CD4-positive, alpha-beta T cell (primary cell): Measurements from ENCODE around the gene FSTL4. TPM values are rescaled to one million over a fixed set of nuclear protein-coding genes. Genes with fewer than 3 reads are reported as not detected.

Experiments used
- ATAC-seq: fragments of 200-7000 bp; cut with Tn5 transposase; one replicate; pipeline ENCODE4 v1.10.0; 2022; ENCODE audit warnings: mild to moderate bottlenecking; ENCODE audit not compliant: poor library complexity
- CTCF ChIA-PET: fragments of 350-600 bp; sonication (Branson Sonifier 250); formaldehyde crosslinking; loops from one replicate; lab custom pipeline; 2021; ENCODE audit warnings: antibody characterized with exemption, inconsistent platforms; lab: Charles Lee
- POLR2A ChIA-PET: fragments of 350-600 bp; sonication (Branson Sonifier 250); formaldehyde crosslinking; loops from one replicate; lab custom pipeline; 2021; ENCODE audit warnings: antibody characterized with exemption, inconsistent platforms; lab: Charles Lee
- DNase-seq, 14 experiments: peaks; one replicate each; pipeline ENCODE4 v3.0.0-alpha.2; 2013 to 2020; ENCODE audit warnings: mixed read lengths in 2 of 14
- H3K27ac ChIP-seq, 2 donors: one replicate each; pipeline versions ENCODE4 v1.5.1 to v1.7.0; 2013; ENCODE audit warnings: low read length in 2 of 2, low read depth in 1 of 2, mild to moderate bottlenecking in 1 of 2
- H3K27me3 ChIP-seq, 2 experiments: 1 replicate in 1 of 2; 2 replicates in 1 of 2; pipeline versions ENCODE4 v1.6.1 to v1.7.0; 2013; ENCODE audit warnings: low read length in 2 of 2, control low read depth in 1 of 2, mild to moderate bottlenecking in 1 of 2, moderate library complexity in 1 of 2; ENCODE audit not compliant: insufficient read depth in 2 of 2, control insufficient read depth in 1 of 2
- H3K36me3 ChIP-seq: one replicate; pipeline ENCODE4 v1.6.1; 2013; ENCODE audit warnings: low read length, control low read depth; ENCODE audit not compliant: insufficient read depth
- H3K4me1 ChIP-seq: one replicate; pipeline ENCODE4 v1.6.1; 2013; ENCODE audit warnings: low read length, control low read depth; ENCODE audit not compliant: insufficient read depth
- H3K4me3 ChIP-seq: one replicate; pipeline ENCODE4 v1.5.1; 2013; ENCODE audit warnings: mild to moderate bottlenecking, low read length, moderate library complexity
- H3K9me3 ChIP-seq, 2 experiments: 1 replicate in 1 of 2; 2 replicates in 1 of 2; pipeline versions ENCODE4 v1.6.1 to v1.7.0; 2013; ENCODE audit warnings: low read length in 2 of 2, mild to moderate bottlenecking in 2 of 2, control low read depth in 1 of 2, moderate library complexity in 1 of 2; ENCODE audit not compliant: control insufficient read depth in 1 of 2, insufficient read depth in 1 of 2
- H3K27ac Mint-ChIP-seq: one replicate; pipeline ENCODE4 v1.8.0; 2020; ENCODE audit warnings: mixed read lengths
- H3K27me3 Mint-ChIP-seq: one replicate; pipeline ENCODE4 v1.8.0; 2021; ENCODE audit warnings: mixed read lengths
- H3K36me3 Mint-ChIP-seq: one replicate; pipeline ENCODE4 v1.8.0; 2021; ENCODE audit warnings: low read depth, mixed read lengths
- H3K4me1 Mint-ChIP-seq: one replicate; pipeline ENCODE4 v1.8.0; 2021; ENCODE audit warnings: low read depth, mixed read lengths
- H3K4me3 Mint-ChIP-seq: one replicate; pipeline ENCODE4 v1.8.0; 2020; ENCODE audit warnings: mild to moderate bottlenecking, mixed read lengths
- H3K9me3 Mint-ChIP-seq: one replicate; pipeline ENCODE4 v1.8.0; 2020; ENCODE audit warnings: mixed read lengths
- intact Hi-C, 2 experiments: fragments of 100-400 bp; cut with DNase I in 1 of 2; cut with micrococcal nuclease in 1 of 2; formaldehyde crosslinking; loops; one replicate each; pipeline versions ENCODE4 v1.15.1 to v1.9.0; 2023 to 2025; cut with DNase I, micrococcal nuclease
- total RNA-seq, 174 experiments: library from RNA in 2 of 174; stranded (reverse) in 2 of 174; gene quantifications; one replicate each; pipeline ENCODE4 v1.2.3 and lab custom pipeline; 2021 to 2026
- TF ChIP-seq, protein P1 (sequence below): fragments of 200-600 bp; IDR thresholded peaks from one replicate; pipeline ENCODE4 v1.8.0; 2022; ENCODE audit warnings: antibody characterized with exemption, mild to moderate bottlenecking

The FSTL4 gene
- total RNA-seq, 2 experiments from 2014 or later, result not detected

DNA sequence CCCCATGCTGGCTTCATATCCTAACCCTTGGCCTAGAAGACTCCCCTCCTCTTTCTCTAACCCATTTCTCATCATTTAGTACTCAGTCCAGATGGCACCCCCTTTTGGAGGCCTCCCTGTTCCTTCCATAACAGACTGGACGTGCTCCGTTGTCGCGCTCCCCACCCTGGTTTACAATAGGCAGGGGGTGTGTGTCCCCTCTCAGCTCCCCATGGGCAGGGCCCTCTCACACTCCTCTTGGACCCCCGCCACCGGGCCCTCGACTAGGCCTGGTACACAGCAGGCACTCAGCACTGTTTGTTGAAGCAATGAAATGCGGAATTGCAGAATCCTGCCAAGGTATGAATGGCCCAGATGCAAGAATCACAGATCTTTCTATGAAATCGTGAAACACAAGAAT, 227.4 kb downstream of the FSTL4 start:
- H3K9me3 ChIP-seq, result no peaks in the 10 kb centered on the region
- H3K36me3 ChIP-seq, result no peaks in the 10 kb centered on the region
- TF ChIP-seq, protein P1, sequence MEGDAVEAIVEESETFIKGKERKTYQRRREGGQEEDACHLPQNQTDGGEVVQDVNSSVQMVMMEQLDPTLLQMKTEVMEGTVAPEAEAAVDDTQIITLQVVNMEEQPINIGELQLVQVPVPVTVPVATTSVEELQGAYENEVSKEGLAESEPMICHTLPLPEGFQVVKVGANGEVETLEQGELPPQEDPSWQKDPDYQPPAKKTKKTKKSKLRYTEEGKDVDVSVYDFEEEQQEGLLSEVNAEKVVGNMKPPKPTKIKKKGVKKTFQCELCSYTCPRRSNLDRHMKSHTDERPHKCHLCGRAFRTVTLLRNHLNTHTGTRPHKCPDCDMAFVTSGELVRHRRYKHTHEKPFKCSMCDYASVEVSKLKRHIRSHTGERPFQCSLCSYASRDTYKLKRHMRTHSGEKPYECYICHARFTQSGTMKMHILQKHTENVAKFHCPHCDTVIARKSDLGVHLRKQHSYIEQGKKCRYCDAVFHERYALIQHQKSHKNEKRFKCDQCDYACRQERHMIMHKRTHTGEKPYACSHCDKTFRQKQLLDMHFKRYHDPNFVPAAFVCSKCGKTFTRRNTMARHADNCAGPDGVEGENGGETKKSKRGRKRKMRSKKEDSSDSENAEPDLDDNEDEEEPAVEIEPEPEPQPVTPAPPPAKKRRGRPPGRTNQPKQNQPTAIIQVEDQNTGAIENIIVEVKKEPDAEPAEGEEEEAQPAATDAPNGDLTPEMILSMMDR, result no peak
- Mint-ChIP-seq H3K27ac (no peak overlapping the region), H3K27me3 (peaks cover 9% of the 10 kb centered on the region), H3K36me3 (no peaks in the 10 kb centered on the region), H3K9me3 (no peaks in the 10 kb centered on the region), H3K4me3 (no peak overlapping the region), H3K4me1 (no peaks in the 10 kb centered on the region)
- peaks cover 0 to 2% of the 10 kb centered on the region in 2 experiments for H3K27me3 ChIP-seq
- ATAC-seq (no peak), DNase-seq (peak in 1 of 14 experiments; percentile 21)
- POLR2A ChIA-PET, result no interaction called here
- H3K4me3 ChIP-seq, result no peak overlapping the region
- intact Hi-C loops, result no loop called here
- H3K4me1 ChIP-seq, result no peaks in the 10 kb centered on the region
- H3K27ac ChIP-seq, result no peak overlapping the region
- CTCF ChIA-PET, result no interaction called here

DNA sequence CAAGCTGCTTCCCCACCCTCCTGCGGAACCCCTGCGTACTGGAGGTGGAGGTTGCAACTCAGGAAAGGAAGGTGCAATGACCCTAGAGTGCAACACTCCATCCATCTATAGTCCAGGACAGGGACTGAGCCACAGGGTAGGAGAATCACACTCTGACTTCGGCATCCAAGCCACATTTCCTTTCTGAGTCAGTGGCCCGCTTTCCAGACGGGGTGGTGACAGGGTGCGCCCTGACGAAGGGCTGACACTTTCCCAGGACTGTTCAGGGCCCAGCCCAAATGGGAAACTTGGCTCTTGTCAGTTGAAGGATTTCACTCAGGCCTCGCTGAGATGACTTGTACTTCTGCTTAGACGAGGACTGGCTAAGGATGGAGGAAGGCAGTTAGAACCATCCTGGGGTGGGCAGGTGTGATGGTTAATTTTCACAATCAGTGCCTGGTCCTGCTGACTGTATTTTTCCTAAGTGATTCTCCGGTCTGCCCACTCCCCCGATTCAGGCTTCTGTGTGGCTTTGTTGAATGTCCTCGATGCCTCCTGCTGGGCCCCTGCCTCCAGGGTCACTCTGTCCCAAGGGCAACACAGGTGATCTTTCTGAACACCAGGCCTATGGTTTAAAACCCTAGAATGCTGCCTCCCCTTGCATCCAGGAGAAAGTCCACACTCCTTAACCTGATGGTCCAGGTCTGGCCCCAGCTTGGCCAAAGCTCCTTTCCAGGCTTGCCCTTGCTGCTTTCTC, 228.1 kb downstream of the FSTL4 start:
- H3K36me3 Mint-ChIP-seq, result no peaks in the 10 kb centered on the region
- ATAC-seq, result no peak
- POLR2A ChIA-PET, result no interaction called here
- H3K4me1 Mint-ChIP-seq, result no peaks in the 10 kb centered on the region
- peak in 1 of 14 experiments; percentile 12 for DNase-seq
- Histone ChIP-seq H3K9me3 (no peaks in the 10 kb centered on the region), H3K36me3 (no peaks in the 10 kb centered on the region), H3K4me1 (no peaks in the 10 kb centered on the region), H3K4me3 (no peak overlapping the region), H3K27me3 (no peaks in the 10 kb centered on the region), H3K27ac (no peak overlapping the region)
- H3K9me3 Mint-ChIP-seq, result no peaks in the 10 kb centered on the region
- no peak overlapping the region for H3K4me3 Mint-ChIP-seq
- peaks cover 4% of the 10 kb centered on the region for H3K27me3 Mint-ChIP-seq
- CTCF ChIA-PET, result no interaction called here
- intact Hi-C loops, result no loop called here
- TF ChIP-seq, protein P1, result no peak
- H3K27ac Mint-ChIP-seq, result no peak overlapping the region

DNA sequence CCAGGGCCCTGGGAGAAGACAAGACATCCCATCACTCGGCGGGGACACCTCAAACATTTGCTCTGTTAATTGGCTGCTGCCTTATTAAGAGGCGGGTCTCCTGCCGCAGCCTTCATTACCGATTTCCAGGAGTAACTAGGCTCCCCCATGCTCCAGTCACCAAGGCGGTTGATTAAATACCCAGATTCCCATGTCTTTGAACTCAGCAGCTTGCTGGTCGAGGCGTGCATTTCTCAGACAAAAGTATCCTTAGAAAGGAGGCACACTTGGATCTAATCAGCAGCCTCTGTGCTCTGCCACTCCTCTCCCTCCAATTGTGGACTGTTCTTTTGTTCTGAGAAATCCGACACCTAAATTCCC, 228.8 kb downstream of the FSTL4 start:
- no peak overlapping the region for H3K27ac Mint-ChIP-seq
- TF ChIP-seq, protein P1, result no peak
- CTCF ChIA-PET, result no interaction called here
- Histone ChIP-seq H3K4me3 (no peak overlapping the region), H3K27me3 (no peaks in the 10 kb centered on the region), H3K27ac (no peak overlapping the region), H3K36me3 (no peaks in the 10 kb centered on the region), H3K4me1 (no peaks in the 10 kb centered on the region), H3K9me3 (no peaks in the 10 kb centered on the region)
- H3K4me3 Mint-ChIP-seq, result no peak overlapping the region
- ATAC-seq (no peak), DNase-seq (no peak)
- H3K36me3 Mint-ChIP-seq, result no peaks in the 10 kb centered on the region
- intact Hi-C loops, result no loop called here
- POLR2A ChIA-PET, result no interaction called here
- H3K27me3 Mint-ChIP-seq, result peaks cover 4% of the 10 kb centered on the region
- H3K9me3 Mint-ChIP-seq, result no peaks in the 10 kb centered on the region
- no peaks in the 10 kb centered on the region for H3K4me1 Mint-ChIP-seq
